Breast epithelium (tissue), 4 donors: ENCODE results near the gene ADAD2. TPM values are rescaled to one million over a fixed set of nuclear protein-coding genes. Genes with fewer than 3 reads are reported as not detected.

Source experiments
- DNase-seq, 2 donors: peaks; one replicate each; pipeline ENCODE4 v3.0.0-alpha.2; 2019; ENCODE audit warnings: low spot score in 2 of 2
- H3K27ac ChIP-seq, 2 donors: fragments of 200-600 bp; sonication (generic) in 1 of 2; one replicate each; pipeline ENCODE4 v1.5.1; 2016 to 2019; ENCODE audit warnings: mild to moderate bottlenecking in 1 of 2
- H3K27me3 ChIP-seq, 2 donors: fragments of 200-600 bp; sonication (generic) in 1 of 2; one replicate each; pipeline versions ENCODE4 v1.5.1 to v1.6.0; 2017 to 2019; ENCODE audit warnings: control low read depth in 1 of 2, mild to moderate bottlenecking in 1 of 2
- H3K36me3 ChIP-seq: fragments of 200-600 bp; one replicate; pipeline ENCODE4 v1.5.1; 2019
- H3K4me1 ChIP-seq, 2 donors: fragments of 200-600 bp; sonication (generic); one replicate each; pipeline ENCODE4 v1.5.1; 2016 to 2019; ENCODE audit warnings: control low read depth in 1 of 2
- H3K4me3 ChIP-seq, 3 donors: fragments of 200-600 bp; sonication (generic); 1 replicate in 2 of 3; 2 replicates in 1 of 3; pipeline ENCODE4 v1.5.1; 2016 to 2019; ENCODE audit warnings: mild to moderate bottlenecking in 3 of 3, moderate library complexity in 2 of 3
- H3K9me3 ChIP-seq, 2 donors: fragments of 200-600 bp; sonication (generic) in 1 of 2; one replicate each; pipeline ENCODE4 v1.5.1; 2016 to 2019; ENCODE audit warnings: control low read depth in 1 of 2
- POLR2A ChIP-seq: fragments of 450-650 bp; IDR thresholded peaks from one replicate; pipeline ENCODE4 v1.6.1; 2016; ENCODE audit warnings: antibody characterized with exemption, mild to moderate bottlenecking, moderate library complexity
- POLR2AphosphoS5 ChIP-seq, 3 donors: sonication (generic); formaldehyde crosslinking; IDR thresholded peaks; one replicate each; pipeline ENCODE4 v1.6.1; 2017; ENCODE audit warnings: antibody characterized with exemption in 3 of 3
- intact Hi-C: fragments of 100-400 bp; cut with DNase I; formaldehyde crosslinking; loops from one replicate; pipeline ENCODE4 v1.15.1; 2023; ENCODE audit warnings: low total_unique reads
- total RNA-seq, 3 donors: library from RNA; depleted of rRNA; stranded (reverse); fragments of >200 nt; gene quantifications; one replicate each; pipeline ENCODE4 v1.1.0, GENCODE V29; 2016
- TF ChIP-seq, protein P1 (sequence below), 3 donors: fragments of 450-650 bp; IDR thresholded peaks; one replicate each; pipeline ENCODE4 v1.5.1; 2016 to 2017; ENCODE audit warnings: antibody characterized with exemption in 3 of 3, mild to moderate bottlenecking in 3 of 3, moderate library complexity in 3 of 3

ADAD2 gene
- total RNA-seq, 3 donors from 2014 or later, result 0.15 to 0.96 TPM; not detected in 1

GRCh38 chr16:84175350-84176081 lies 15.4 kb upstream of the ADAD2 start:
- Histone ChIP-seq H3K36me3 (no peaks in the 10 kb centered on the region), H3K27ac (peak overlapping the region; percentile 83 to 85), H3K4me1 (peaks cover 0 to 15% of the 10 kb centered on the region in 2 donors), H3K27me3 (no peaks in the 10 kb centered on the region), H3K9me3 (no peaks in the 10 kb centered on the region), H3K4me3 (no peak overlapping the region)
- DNase-seq, result peak in 1 of 2 donors; percentile 75
- intact Hi-C loops, result no loop called here
- TF ChIP-seq, protein P1, sequence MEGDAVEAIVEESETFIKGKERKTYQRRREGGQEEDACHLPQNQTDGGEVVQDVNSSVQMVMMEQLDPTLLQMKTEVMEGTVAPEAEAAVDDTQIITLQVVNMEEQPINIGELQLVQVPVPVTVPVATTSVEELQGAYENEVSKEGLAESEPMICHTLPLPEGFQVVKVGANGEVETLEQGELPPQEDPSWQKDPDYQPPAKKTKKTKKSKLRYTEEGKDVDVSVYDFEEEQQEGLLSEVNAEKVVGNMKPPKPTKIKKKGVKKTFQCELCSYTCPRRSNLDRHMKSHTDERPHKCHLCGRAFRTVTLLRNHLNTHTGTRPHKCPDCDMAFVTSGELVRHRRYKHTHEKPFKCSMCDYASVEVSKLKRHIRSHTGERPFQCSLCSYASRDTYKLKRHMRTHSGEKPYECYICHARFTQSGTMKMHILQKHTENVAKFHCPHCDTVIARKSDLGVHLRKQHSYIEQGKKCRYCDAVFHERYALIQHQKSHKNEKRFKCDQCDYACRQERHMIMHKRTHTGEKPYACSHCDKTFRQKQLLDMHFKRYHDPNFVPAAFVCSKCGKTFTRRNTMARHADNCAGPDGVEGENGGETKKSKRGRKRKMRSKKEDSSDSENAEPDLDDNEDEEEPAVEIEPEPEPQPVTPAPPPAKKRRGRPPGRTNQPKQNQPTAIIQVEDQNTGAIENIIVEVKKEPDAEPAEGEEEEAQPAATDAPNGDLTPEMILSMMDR (IDR thresholded peaks at IDR 0.05), result peak in 2 of 3 donors; percentile 76 to 87
- TF ChIP-seq POLR2A, result no peak

DNA sequence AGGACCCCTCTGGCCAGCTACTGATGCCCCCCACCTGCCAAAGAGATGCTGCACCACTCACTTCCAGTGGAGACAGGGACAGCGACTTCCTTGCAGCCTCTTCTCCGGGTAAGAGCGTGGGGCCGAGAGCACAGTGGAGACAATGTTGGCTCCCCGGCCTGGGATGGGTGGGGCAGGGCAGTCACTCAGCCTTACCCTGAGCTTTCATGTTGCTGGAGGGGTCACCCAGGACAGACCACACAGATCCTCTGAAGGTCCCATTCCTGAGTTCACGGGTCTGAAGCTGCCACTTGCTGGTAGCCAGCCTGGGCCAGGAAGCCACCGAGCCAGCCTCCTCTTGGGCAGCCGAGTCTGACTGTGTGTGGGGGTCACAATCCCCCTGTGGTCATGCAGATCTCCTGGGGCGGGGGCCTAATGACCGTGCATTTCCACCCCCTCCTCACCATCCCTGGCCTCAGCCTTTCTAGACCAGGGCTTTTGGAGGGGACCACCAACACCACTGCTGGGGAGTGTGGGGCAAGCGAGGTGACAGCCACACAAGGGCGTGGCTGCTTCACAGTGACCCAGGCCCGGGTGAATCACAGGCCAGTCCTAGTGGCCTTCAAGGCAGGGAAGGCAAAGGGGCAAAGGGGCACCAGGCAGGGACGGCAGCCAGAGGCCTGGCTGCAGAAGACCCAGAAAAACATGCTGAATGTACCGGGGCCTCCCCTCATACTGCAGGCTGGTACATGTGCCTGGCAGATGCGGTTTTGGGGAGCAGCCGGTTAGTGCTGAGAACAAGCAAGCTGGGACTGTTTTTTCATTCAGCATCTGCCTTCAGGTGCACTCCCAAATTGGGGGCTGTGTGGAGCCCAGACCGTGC lies 14.5 kb upstream of the ADAD2 start:
- DNase-seq, result no peak
- Histone ChIP-seq H3K4me3 (no peak overlapping the region), H3K27ac (peak overlapping the region; percentile 83 to 85), H3K36me3 (no peaks in the 10 kb centered on the region), H3K9me3 (no peaks in the 10 kb centered on the region), H3K27me3 (no peaks in the 10 kb centered on the region), H3K4me1 (peaks cover 0 to 15% of the 10 kb centered on the region in 2 donors)
- TF ChIP-seq POLR2AphosphoS5 (IDR thresholded peaks at IDR 0.05) (no peak), POLR2A (no peak)
- TF ChIP-seq, protein P1 (IDR thresholded peaks at IDR 0.05), result no peak
- intact Hi-C loops, result no loop called here

- Histone ChIP-seq H3K4me1 (peaks cover 0 to 15% of the 10 kb centered on the region in 2 donors), H3K9me3 (no peaks in the 10 kb centered on the region), H3K4me3 (no peak overlapping the region), H3K27ac (peak overlapping the region; percentile 83 to 85), H3K27me3 (no peaks in the 10 kb centered on the region), H3K36me3 (no peaks in the 10 kb centered on the region)
- no peak for DNase-seq
- TF ChIP-seq, protein P1 (IDR thresholded peaks at IDR 0.05), result no peak
- intact Hi-C loops, result no loop called here
Observed at GRCh38 chr16:84177741-84178073, 13.2 kb upstream of the ADAD2 start.

DNA sequence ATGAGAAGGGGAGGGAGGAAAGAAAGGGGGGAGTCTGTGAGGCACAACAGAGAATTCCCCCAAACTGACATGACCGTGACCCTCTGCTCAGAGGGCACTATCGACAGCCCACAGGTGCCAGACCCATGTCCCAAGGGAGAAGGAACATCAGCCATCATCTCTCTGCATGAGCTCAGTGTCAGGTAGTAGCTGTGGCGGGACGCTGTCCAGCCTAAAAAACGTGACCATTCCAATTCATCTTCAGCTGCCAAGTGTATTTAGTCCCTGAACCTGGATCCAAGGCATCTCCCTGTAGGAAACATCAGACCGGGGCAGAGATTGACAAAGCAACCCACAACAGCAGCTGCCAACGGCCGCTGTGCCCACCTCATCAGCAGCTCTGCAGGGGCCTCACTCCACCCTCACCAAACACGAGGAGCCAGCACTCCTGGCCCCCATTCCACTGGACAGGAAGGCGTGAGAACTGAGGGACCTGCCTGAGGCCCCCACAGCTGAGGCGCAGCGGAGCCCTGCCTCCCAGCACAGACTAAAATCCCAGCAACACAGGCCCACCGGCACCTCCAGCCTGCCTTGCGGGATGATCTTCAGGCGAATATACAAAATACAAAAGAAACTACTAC lies 12.7 kb upstream of the ADAD2 start:
- H3K27me3 ChIP-seq, result no peaks in the 10 kb centered on the region
- no peaks in the 10 kb centered on the region for H3K36me3 ChIP-seq
- H3K9me3 ChIP-seq, result no peaks in the 10 kb centered on the region
- H3K27ac ChIP-seq, result peak overlapping the region; percentile 83 to 85
- intact Hi-C loops, result no loop called here
- peaks cover 0 to 15% of the 10 kb centered on the region in 2 donors for H3K4me1 ChIP-seq
- no peak overlapping the region for H3K4me3 ChIP-seq
- no peak for TF ChIP-seq POLR2A
- TF ChIP-seq, protein P1 (IDR thresholded peaks at IDR 0.05), result no peak
- TF ChIP-seq POLR2AphosphoS5 (IDR thresholded peaks at IDR 0.05), result no peak
- no peak for DNase-seq
